Activated T-helper 2 cell treated with anti-CD3 and anti-CD28 coated beads, Interferon-gamma antibody, Interleukin-2, Interleukin-4, amounts not matched to agents 10 μg/mL and 5 μg/mL and 100 μg/mL, durations not matched to agents 14 hours and 24 hours and 36 hours (primary cell): ENCODE measurements around the gene CFAP57. TPM values are rescaled to one million over a fixed set of nuclear protein-coding genes. Genes with fewer than 3 reads are reported as not detected.

Experiments used
- DNase-seq: peaks from one replicate; pipeline ENCODE4 v3.0.0; 2021; ENCODE audit warnings: low spot score
- H3K27ac Mint-ChIP-seq: one replicate; pipeline ENCODE4 v1.8.0; 2021; ENCODE audit warnings: mixed read lengths
- H3K27me3 Mint-ChIP-seq: one replicate; pipeline ENCODE4 v1.8.0; 2021; ENCODE audit warnings: low read depth, mixed read lengths
- H3K36me3 Mint-ChIP-seq: one replicate; pipeline ENCODE4 v1.8.0; 2021; ENCODE audit warnings: low read depth, mixed read lengths
- H3K4me1 Mint-ChIP-seq: one replicate; pipeline ENCODE4 v1.8.0; 2021; ENCODE audit warnings: low read depth, mixed read lengths
- H3K4me3 Mint-ChIP-seq: one replicate; pipeline ENCODE4 v1.8.0; 2021; ENCODE audit warnings: low read depth, mild to moderate bottlenecking, moderate library complexity, mixed read lengths
- H3K9me3 Mint-ChIP-seq: one replicate; pipeline ENCODE4 v1.8.0; 2021; ENCODE audit warnings: mixed read lengths
- intact Hi-C: fragments of 100-400 bp; cut with micrococcal nuclease; formaldehyde crosslinking; loops from one replicate; pipeline ENCODE4 v1.15.1; 2023
- total RNA-seq: library from RNA; stranded (reverse); gene quantifications from 2 replicates; pipeline ENCODE4 v1.2.3, GENCODE V29; 2022

Gene CFAP57
- total RNA-seq, 1 donor from 2014 or later = 0.11 TPM

DNA sequence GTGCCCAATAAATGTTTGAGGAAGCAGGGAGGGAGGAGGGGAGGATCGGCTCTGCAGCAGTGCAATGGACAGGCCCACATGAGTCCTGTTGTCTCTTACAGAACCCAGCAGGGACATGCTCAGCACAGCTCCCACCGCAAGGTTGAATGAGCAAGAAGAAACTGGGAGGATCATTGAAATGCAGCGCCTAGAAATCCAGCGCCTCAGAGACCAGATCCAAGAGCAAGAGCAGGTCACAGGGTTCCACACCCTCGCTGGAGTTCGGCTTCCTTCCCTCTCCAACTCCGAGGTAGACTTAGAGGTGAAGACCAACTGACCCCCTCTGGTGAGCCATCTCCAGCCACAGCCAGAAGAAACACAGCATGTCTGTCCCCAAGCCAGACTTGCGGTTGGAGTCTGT is 81.7 kb downstream of the CFAP57 start:
- Mint-ChIP-seq H3K9me3 (peaks cover 15% of the 10 kb centered on the region), H3K4me3 (no peak overlapping the region), H3K36me3 (no peaks in the 10 kb centered on the region), H3K27me3 (peaks cover 18% of the 10 kb centered on the region), H3K27ac (no peak overlapping the region), H3K4me1 (no peaks in the 10 kb centered on the region)
- DNase-seq = no peak
- intact Hi-C loops = no loop called here

DNA sequence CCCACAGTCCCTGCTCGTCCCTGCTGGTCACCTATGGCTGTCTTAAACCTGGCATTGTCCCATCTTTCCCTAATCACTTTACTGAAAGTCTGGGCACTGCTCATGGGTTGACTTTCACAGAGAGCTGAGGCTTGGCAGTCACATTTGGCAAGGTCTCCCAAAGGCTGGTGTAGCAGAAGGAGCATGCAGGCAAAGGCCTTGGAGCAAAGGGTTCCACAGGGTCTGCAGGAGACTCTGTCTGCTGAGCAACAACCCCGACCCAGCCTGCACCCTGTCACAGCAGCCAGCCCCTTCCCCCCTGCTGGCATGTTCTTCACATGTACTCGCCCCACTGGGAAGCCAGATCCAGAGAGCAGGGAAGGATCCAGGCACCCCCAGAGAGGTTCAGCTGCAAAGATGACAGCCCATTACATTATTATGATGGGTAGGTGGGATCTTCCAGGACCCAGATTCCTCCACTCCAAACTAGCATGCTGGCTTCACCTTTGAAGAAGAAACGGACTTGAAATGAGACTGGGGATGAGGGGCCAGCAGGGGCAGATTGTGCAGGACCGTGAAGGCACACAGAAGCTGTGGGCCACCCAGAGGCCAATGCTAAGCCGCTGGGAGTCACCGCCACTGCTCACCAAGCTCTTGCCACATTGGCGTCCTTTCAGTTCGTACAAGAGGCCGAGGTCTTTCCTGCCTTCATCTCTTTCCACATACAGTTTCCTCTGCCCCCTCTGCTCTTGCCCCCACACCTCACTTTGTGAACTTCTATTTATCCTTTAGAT is 83.5 kb downstream of the CFAP57 start:
- DNase-seq = no peak
- Mint-ChIP-seq H3K4me1 (no peaks in the 10 kb centered on the region), H3K27me3 (peaks cover 18% of the 10 kb centered on the region), H3K9me3 (peaks cover 15% of the 10 kb centered on the region), H3K36me3 (no peaks in the 10 kb centered on the region), H3K4me3 (no peak overlapping the region), H3K27ac (no peak overlapping the region)
- intact Hi-C loops = no loop called here

DNA sequence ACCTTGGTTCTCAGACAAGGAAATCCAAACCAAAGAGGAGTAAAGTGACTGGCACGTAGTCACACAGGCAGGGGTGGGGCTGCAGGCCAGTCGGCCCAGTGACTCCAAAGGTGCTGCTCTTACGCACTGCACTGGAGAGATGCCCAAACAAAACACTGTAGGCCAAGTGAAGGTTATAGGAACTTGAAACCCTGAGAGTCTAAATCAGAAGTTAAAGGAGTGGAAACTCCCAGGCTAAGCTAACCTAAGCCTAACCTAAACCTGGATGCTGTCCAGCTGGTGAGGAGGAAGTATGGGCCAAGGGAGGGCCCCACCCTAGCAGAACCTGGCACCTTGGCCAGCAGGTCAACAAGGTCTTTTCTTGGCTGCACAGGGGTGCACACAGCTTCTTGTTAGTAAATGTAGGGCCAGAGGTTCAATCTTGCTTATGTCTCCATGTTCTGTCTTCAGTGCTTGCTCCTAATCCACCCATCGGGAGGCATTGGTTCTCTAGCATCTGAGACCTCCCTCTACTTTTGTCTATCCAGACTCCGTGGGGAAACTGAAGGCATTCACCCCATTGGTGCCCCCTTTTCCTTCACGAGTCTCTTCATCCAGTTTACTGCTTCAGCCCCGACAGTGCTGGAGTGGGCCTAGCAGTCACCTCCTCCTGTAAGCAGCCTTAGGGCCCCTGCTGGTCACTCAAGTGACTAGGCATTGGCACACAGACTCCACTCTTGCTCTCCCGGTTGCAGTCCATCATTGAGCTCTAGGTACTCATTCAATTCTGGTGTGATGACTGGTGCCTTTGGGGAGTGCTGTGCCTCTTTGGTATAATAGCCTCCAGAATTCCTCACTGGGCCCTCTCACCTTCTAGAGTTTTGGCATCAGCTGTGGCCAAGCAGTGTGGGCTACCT is 84.8 kb downstream of the CFAP57 start:
- H3K4me3 Mint-ChIP-seq = no peak overlapping the region
- no peak for DNase-seq

DNA sequence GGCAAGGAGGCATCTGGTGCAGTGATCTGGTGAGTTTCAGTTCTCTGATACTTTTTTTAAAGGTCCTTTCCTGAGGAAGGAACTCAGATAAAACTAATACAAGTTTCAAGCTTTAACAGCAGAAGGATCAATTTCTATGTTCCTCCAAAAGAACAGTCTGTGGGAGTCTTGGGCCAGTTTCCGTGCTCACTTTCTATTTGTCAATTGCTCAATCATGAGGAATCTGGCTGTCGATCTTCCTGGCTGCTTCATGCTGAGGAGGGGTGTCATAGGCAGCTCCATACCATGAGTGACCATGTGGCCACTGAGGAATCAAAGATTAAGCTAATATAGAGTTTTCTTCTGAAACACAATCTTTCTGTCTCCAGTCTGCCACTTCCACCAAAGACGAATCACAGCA is 86.2 kb downstream of the CFAP57 start:
- Mint-ChIP-seq H3K27ac (no peak overlapping the region), H3K4me3 (no peak overlapping the region), H3K27me3 (peaks cover 1% of the 10 kb centered on the region), H3K9me3 (peaks cover 18% of the 10 kb centered on the region), H3K4me1 (no peaks in the 10 kb centered on the region), H3K36me3 (no peaks in the 10 kb centered on the region)
- intact Hi-C loops = no loop called here
- DNase-seq = no peak

More for the DNA sequence above, 84.8 kb downstream of the CFAP57 start:
- intact Hi-C loops = no loop called here
- Mint-ChIP-seq H3K9me3 (peaks cover 9% of the 10 kb centered on the region), H3K36me3 (no peaks in the 10 kb centered on the region), H3K4me1 (no peaks in the 10 kb centered on the region), H3K27me3 (peaks cover 8% of the 10 kb centered on the region), H3K27ac (no peak overlapping the region)

DNA sequence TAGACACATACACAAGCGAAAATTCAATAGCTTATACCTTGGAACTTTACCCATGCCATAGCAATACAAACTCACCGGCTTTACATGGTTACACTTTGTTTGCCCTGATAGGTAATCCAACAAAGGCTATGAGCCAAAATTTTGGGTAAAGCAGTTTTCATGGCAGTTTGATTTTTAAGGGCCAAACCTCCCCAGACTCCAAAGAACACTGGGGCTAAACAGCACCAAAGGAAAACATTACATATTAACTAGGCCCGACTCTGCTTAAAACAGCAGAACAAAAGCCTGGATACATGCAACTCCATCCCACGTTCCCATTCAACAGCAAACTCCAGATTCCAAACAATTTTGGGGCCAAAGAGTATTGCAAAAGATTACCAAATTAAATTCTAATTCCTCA is 93.3 kb downstream of the CFAP57 start:
- no peak overlapping the region for H3K4me3 Mint-ChIP-seq
- H3K27me3 Mint-ChIP-seq = peaks cover 9% of the 10 kb centered on the region
- no peak overlapping the region for H3K27ac Mint-ChIP-seq
- H3K9me3 Mint-ChIP-seq = peaks cover 16% of the 10 kb centered on the region
- intact Hi-C loops = no loop called here
- no peaks in the 10 kb centered on the region for H3K4me1 Mint-ChIP-seq
- no peaks in the 10 kb centered on the region for H3K36me3 Mint-ChIP-seq
- no peak for DNase-seq

DNA sequence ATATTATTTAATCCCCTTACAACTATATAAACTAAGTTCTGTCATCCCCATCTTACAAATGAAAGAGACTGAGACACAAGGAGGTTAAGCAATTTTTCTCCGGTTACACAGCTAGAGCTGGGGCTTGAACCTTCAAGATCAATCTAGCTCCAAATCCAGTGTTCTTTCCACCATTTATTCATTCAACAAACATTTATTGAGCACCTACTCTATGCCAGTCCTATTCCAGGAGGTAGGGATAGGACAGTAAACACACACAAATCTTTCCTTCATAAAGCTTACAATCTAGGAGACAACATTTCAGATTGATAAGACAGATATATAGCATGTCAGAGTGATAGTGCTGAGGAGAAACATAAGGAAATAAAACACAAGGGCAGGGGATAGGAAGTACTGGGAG is 94.8 kb downstream of the CFAP57 start:
- Mint-ChIP-seq H3K27me3 (peaks cover 9% of the 10 kb centered on the region), H3K9me3 (peaks cover 16% of the 10 kb centered on the region), H3K27ac (no peak overlapping the region), H3K4me1 (peaks cover 12% of the 10 kb centered on the region), H3K36me3 (no peaks in the 10 kb centered on the region), H3K4me3 (no peak overlapping the region)
- intact Hi-C loops = no loop called here
- DNase-seq = no peak

DNA sequence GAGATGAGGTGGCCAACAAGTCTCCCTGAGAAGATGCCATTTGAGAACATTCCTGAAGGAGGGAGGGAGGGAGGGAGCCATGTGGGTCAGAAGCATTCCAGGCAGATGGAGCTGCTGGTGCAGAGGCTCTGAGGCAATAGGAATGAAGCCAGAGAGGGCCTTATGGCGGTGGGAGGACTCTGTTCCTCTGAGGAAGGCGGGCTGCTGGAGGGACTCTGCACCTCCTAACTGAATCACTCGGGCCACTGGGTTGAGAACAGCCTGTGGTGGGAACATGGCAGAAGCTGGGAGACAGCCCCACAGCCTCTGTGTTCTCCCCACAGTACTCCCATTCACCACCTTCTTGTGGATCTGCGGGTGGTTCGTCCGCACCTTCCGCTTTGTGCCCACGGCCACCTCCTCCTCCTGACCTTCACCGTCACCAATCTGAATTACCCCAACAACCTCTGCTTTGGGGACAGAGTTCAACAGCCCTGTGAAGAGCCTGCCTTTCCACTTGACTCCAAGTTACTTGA is 95.2 kb downstream of the CFAP57 start:
- intact Hi-C loops = no loop called here
- Mint-ChIP-seq H3K4me1 (peaks cover 12% of the 10 kb centered on the region), H3K27me3 (peaks cover 9% of the 10 kb centered on the region), H3K27ac (no peak overlapping the region), H3K4me3 (no peak overlapping the region), H3K36me3 (no peaks in the 10 kb centered on the region), H3K9me3 (peaks cover 13% of the 10 kb centered on the region)
- no peak for DNase-seq

DNA sequence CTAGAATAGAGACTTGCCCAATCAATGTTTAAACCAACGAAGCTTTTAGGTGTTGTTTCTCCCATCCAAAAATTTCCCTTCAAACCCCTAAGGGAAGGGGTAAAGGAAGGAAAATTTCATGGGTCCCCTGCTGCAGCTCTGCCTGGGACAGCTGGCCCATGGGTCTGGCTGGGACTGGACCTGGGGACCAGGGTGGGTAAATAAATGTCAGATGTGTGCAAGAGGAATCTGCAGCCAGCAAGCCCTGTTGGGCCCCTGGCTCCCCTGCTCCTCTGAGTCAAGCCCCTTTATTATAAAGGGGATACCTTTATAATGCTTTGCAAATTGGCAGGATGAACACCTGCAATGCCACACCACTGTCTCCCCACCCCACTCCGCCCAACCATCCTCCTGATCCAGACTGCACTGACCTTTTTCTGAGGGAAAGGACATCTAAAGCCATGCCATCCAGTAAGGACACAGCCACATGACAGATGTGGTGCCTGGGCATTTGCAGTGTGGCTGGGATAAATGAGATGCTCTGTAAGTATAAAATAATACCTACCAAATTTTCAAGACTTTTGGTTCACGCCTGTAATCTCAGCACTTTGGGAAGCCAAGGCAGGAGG is 95.8 kb downstream of the CFAP57 start:
- H3K27me3 Mint-ChIP-seq = peaks cover 9% of the 10 kb centered on the region
- peaks cover 12% of the 10 kb centered on the region for H3K4me1 Mint-ChIP-seq
- DNase-seq = no peak
- no peaks in the 10 kb centered on the region for H3K36me3 Mint-ChIP-seq
- H3K27ac Mint-ChIP-seq = no peak overlapping the region
- peaks cover 8% of the 10 kb centered on the region for H3K9me3 Mint-ChIP-seq
- no peak overlapping the region for H3K4me3 Mint-ChIP-seq
- intact Hi-C loops = no loop called here

DNA sequence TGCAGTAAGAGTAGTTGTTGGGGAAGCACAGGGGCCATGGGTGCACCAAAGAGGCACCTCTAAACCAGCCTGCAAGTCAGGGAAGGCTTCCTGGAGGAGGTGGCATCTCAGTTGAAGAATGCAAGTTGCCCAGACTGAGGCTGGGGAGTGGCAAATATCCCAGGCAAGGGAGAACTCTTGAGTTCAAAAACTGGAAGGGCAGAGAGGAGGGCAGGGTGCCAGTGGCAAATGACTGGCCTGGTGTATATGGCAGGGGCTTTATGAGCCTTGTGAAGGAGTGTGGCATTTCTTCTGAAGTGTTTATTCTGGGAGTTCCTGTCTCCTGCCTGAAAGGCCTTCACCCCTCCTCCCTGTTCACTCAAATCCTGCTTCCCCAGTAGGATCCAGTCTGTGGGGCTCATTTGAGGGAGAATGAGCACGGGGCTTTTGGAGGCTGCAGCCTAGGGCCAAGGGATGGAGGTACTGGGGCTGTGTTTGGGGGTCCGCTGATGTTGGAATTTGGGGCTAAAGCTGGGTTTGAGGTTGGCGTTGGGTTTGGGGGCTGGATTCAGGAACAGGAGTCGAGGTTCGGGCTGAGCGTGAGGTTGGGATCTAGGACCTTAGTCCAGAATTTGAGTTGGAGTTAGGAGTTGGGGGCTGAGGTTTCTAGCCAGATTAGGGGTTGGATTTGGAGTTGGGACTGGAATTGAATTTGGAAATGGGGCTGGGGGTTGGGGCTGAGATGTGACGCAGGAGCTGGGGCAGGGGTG is 97.7 kb downstream of the CFAP57 start, which contains the start of gene TMEM125:
Gene TMEM125 (plus strand): TSS at position 357 of the 749 bp plus-strand sequence. CDS start 2,740 bp downstream, outside the sequence.
- Mint-ChIP-seq H3K36me3 (peaks cover 4% of the 10 kb centered on the region), H3K27me3 (peaks cover 9% of the 10 kb centered on the region), H3K9me3 (peaks cover 6% of the 10 kb centered on the region), H3K4me1 (peaks cover 18% of the 10 kb centered on the region), H3K27ac (no peak within 1 kb of the TSS), H3K4me3 (no peak within 1 kb of the TSS)
- DNase-seq = no peak
- intact Hi-C loops = no loop called here

DNA sequence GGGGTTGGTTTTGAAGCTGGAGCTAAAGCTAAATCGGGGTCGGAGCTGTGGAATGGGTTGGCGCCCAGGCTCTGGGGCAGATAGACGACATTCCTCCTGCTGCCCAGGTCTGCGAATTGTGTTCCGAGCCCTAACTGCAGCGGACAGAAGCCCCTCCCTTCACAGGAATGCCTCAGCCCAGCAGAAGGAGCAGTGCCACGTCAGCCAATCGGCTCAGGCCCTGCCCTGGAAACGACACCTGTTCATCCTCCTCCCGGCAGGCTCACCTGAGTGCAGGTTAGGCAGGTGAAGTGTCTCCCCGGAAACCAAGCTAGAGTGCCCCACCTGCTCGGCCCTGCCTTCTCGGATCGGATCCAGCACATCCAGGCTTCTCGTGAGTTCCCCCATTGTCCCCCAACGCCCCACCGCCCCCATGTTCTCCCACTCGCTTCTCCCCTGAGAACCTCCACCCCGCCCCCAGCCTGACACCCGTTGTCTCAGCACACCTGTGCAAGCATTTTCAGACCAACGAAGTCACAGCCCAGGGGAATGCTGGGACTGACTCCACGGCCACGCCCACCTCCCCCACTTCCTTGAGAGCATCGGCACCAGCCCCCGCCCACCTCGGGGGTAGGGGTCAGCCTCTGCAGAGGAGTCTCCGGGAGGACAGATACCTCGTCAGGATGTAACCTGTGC is 98.4 kb downstream of the CFAP57 start:
- intact Hi-C loops = no loop called here
- H3K36me3 Mint-ChIP-seq = peaks cover 7% of the 10 kb centered on the region
- H3K9me3 Mint-ChIP-seq = peaks cover 13% of the 10 kb centered on the region
- no peak for DNase-seq
- no peak overlapping the region for H3K27ac Mint-ChIP-seq
- peaks cover 9% of the 10 kb centered on the region for H3K27me3 Mint-ChIP-seq
- peaks cover 22% of the 10 kb centered on the region for H3K4me1 Mint-ChIP-seq
- H3K4me3 Mint-ChIP-seq = no peak overlapping the region

DNA sequence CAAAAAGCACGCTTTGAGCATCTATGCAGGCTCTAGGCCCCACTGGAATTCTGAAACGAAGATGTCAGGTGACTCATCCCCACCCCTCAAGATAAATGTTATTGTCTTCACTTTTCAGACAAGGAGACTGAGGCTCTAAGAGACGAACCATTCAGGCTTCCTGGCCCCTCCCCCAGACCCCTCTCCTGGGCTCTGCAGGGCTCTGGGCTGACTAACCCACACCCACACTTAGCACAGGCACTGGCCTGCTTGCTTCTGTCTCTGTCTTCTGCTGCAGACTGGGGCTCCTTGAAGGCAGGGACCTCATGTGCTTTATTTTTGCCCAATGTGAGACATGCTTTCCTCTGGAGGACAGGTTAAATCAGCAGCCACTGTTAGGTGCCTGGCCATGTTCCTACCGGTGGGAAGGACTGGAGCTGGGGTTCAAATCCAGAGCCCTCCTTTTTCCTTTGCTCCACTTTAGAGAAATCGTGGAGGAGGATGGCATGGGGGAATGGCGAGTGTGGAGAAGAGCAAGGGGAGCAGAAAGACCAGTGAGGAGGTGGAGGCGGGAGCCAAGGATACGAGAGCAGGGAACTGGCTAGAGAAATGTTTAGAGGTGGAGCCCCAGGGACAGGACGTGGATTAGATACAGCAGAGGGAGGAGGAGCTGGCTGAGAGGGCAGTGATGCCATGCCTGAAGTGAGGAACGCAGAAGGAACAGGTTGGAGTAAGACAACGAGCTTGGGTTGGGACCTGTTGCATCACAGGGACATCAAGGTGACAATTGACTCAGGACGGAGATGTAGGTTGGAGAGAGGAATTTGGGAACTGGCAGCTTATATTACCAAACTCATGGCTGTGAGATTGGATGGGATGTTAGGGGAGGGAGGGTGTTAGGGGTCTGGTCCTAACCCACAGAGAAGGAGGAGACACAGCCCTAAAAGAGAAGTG is 99.3 kb downstream of the CFAP57 start:
- peaks cover 13% of the 10 kb centered on the region for H3K9me3 Mint-ChIP-seq
- peaks cover 7% of the 10 kb centered on the region for H3K36me3 Mint-ChIP-seq
- peaks cover 9% of the 10 kb centered on the region for H3K27me3 Mint-ChIP-seq
- no peak overlapping the region for H3K4me3 Mint-ChIP-seq
- intact Hi-C loops = no loop called here
- H3K27ac Mint-ChIP-seq = peak overlapping the region; percentile 0
- no peak for DNase-seq
- peaks cover 22% of the 10 kb centered on the region for H3K4me1 Mint-ChIP-seq
